Ascending aorta (tissue), 2 donors: ENCODE results near the gene SHF. TPM values are rescaled to one million over a fixed set of nuclear protein-coding genes. Genes with fewer than 3 reads are reported as not detected.
"Not testable (repeated sequence)": the region's sequence is repeated elsewhere in the genome, so short reads cannot be mapped to it uniquely, and the experiment has no call there.

Experiments used
- DNase-seq, 2 donors: peaks; one replicate each; pipeline ENCODE4 v3.0.0-alpha.2; 2019; ENCODE audit warnings: low spot score in 2 of 2
- H3K27ac ChIP-seq, 2 donors: fragments of 200-600 bp; sonication (generic); one replicate each; pipeline ENCODE4 v1.5.1; 2016 to 2017; ENCODE audit warnings: mild to moderate bottlenecking in 1 of 2
- H3K27me3 ChIP-seq: fragments of 200-600 bp; sonication (generic); one replicate; pipeline ENCODE4 v1.5.1; 2017
- H3K36me3 ChIP-seq, 2 donors: fragments of 200-600 bp; sonication (generic); one replicate each; pipeline ENCODE4 v1.5.1; 2016
- H3K4me1 ChIP-seq, 2 donors: fragments of 200-600 bp; sonication (generic); one replicate each; pipeline ENCODE4 v1.5.1; 2016 to 2017; ENCODE audit warnings: mild to moderate bottlenecking in 1 of 2
- H3K4me3 ChIP-seq, 2 donors: fragments of 200-600 bp; sonication (generic); one replicate each; pipeline ENCODE4 v1.5.1; 2016 to 2017; ENCODE audit warnings: mild to moderate bottlenecking in 1 of 2
- H3K9me3 ChIP-seq, 2 donors: fragments of 200-600 bp; sonication (generic); one replicate each; pipeline ENCODE4 v1.5.1; 2016
- CTCF ChIP-seq, 3 experiments: fragments of 200-600 bp in 2 of 3; fragments of 450-650 bp in 1 of 3; sonication (generic) in 2 of 3; IDR thresholded peaks; one replicate each; pipeline ENCODE4 v1.5.1; 2016 to 2019; ENCODE audit warnings: antibody characterized with exemption in 3 of 3, mild to moderate bottlenecking in 1 of 3, moderate library complexity in 1 of 3
- intact Hi-C: fragments of 100-400 bp; cut with DNase I; formaldehyde crosslinking; loops from one replicate; pipeline ENCODE4 v1.15.1; 2023
- total RNA-seq: library from RNA; depleted of rRNA; stranded (reverse); fragments of >200 nt; gene quantifications from one replicate; pipeline ENCODE4 v1.1.0, GENCODE V29; 2016

SHF gene
- total RNA-seq, 1 donor from 2014 or later: 75.0 TPM

DNA sequence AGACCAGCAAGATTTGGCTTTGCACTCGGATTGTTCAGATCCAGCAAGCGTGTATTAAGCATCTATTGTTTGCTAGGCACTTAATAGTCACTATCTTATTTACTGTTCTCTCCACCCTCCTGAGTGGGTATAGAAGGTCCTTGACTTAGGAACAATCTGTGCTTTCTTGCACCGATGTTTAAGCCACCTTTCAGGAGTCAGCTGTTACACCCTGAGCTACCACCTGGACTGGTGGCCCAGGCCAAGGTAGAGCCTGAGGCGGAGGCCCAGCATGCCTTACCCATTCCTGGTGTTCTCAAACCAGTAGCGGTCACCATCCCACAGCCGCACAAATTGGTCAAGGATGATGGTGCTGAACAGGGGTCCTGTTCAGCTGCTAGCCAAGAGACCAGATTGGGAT lies 48.0 kb downstream of the SHF start:
- intact Hi-C loops: no loop called here
- TF ChIP-seq CTCF (IDR thresholded peaks at IDR 0.05): no peak
- H3K4me3 ChIP-seq: no peak overlapping the region
- no peaks in the 10 kb centered on the region for H3K9me3 ChIP-seq
- no peaks in the 10 kb centered on the region for H3K36me3 ChIP-seq
- no peak for DNase-seq
- no peak overlapping the region for H3K27ac ChIP-seq
- peaks cover 7% of the 10 kb centered on the region for H3K27me3 ChIP-seq
- H3K4me1 ChIP-seq: peaks cover 0 to 4% of the 10 kb centered on the region in 2 donors

DNA sequence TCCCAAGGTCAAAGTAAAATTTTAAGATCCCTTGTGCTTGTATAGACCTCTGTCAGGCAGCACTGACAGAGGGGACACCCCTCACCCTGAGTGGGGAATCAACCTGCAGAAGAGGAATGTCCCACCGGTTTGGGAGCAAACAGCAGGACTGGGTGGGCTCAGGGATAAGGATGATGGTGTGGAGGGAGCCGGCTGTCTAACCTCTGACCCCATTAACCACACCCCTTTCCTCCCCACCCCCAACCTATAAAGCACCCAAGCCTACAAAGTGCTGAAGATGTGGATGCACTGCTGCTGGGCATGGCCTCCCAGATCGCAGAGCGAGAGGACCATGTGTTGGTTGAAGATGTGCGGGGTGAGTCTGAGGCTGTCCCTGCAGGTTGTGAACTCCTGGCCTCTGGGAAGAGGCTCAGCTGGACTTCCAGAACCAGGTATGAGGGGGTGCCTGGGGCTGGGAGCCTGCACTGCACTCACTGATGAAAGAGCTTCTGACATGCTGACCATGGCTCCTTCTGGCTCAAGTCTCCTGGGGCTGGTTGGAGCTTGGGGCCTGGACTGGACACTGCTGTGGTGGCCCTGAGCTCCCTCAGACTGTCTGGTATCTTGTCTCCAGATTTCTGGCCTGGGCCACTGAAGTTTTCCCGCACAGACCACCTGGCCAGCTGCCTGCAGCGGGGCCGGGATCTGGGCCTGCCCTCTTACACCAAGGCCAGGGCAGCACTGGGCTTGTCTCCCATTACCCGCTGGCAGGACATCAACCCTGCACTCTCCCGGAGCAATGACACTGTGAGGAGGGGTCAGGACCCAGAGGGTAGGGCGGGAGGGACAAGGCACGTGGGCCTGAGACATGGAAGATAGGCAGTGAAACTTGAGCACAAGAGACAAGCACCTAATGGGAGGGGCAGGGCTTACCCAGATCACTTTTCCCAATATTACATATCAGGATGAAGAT lies 48.7 kb downstream of the SHF start:
- no peak for TF ChIP-seq CTCF (IDR thresholded peaks at IDR 0.05)
- intact Hi-C loops: no loop called here
- DNase-seq: no peak
- no peaks in the 10 kb centered on the region for H3K9me3 ChIP-seq
- H3K27me3 ChIP-seq: peaks cover 8% of the 10 kb centered on the region
- H3K4me3 ChIP-seq: no peak overlapping the region
- no peaks in the 10 kb centered on the region for H3K36me3 ChIP-seq
- peaks cover 0 to 4% of the 10 kb centered on the region in 2 donors for H3K4me1 ChIP-seq
- no peak overlapping the region for H3K27ac ChIP-seq

- no peak for TF ChIP-seq CTCF (IDR thresholded peaks at IDR 0.05)
- H3K36me3 ChIP-seq: no peaks in the 10 kb centered on the region
- H3K27me3 ChIP-seq: peaks cover 8% of the 10 kb centered on the region
- H3K27ac ChIP-seq: no peak overlapping the region
- H3K4me3 ChIP-seq: no peak overlapping the region
- intact Hi-C loops: no loop called here
- no peaks in the 10 kb centered on the region for H3K9me3 ChIP-seq
- H3K4me1 ChIP-seq: peaks cover 0 to 4% of the 10 kb centered on the region in 2 donors
- no peak for DNase-seq
These were observed 50.1 kb downstream of the SHF start for GRCh38 chr15:45137703-45138102.

DNA sequence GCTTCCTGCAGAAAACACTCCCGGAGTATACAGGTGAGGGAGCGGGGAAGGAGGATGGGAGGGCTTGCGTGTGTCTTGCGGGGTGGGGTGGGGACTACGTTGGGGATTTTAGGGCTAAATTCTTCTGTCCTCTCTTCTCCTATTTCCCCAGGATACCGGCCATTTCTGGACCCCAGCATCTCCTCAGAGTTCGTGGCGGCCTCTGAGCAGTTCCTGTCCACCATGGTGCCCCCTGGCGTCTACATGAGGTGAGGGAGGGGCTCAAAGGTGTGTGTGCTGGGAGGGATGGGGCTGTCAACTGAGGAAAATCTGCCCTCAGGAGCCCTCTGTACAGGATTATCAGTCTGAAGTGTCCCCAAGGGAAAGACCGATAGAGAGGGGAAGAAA lies 51.4 kb downstream of the SHF start:
- Histone ChIP-seq H3K27ac (no peak overlapping the region), H3K36me3 (no peaks in the 10 kb centered on the region), H3K27me3 (peaks cover 8% of the 10 kb centered on the region), H3K9me3 (no peaks in the 10 kb centered on the region), H3K4me3 (no peak overlapping the region), H3K4me1 (peaks cover 0 to 4% of the 10 kb centered on the region in 2 donors)
- no peak for TF ChIP-seq CTCF (IDR thresholded peaks at IDR 0.05)
- no peak for DNase-seq
- intact Hi-C loops: no loop called here

- intact Hi-C loops, H3K36me3 ChIP-seq, H3K9me3 ChIP-seq, H3K27ac ChIP-seq, H3K4me3 ChIP-seq, DNase-seq, H3K27me3 ChIP-seq, H3K4me1 ChIP-seq: not testable (repeated sequence)
These were observed 51.9 kb downstream of the SHF start for GRCh38 chr15:45135705-45136377.
